ENCODE measurements around the gene KLHL6. TPM values are rescaled to one million over a fixed set of nuclear protein-coding genes. Genes with fewer than 3 reads are reported as not detected.
A peak's percentile ranks its signal among the peaks of the same experiment; 100 is the strongest.
"Not testable (repeated sequence)": the region's sequence is repeated elsewhere in the genome, so short reads cannot be mapped to it uniquely, and the experiment has no call there.

The KLHL6 gene
- total and polyA plus RNA-seq, 5 donors, result 1.1 to 1.7 (median 1.5) TPM

DNA sequence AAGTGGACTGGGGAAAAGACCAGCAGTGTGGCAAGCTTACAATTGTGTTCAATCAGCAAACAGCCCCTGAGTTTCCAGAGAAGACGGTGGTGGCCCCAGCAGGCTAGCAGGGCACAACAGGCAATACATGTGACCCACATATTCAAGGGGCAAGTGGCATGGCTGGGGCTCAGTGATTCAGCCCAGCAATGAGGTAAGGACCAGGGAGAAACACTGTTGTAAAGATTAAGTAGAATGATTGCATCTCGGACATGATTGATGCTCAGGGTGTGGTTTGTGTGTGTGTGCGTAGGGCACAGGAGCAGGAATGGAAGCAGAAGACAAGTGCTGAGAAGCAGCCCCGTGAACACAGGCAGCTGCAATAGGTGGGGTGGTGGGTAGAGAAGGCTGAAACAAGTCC, 37.9 kb downstream of the KLHL6 start:
- WGBS, result 91% methylated on average over 4 of the region's 4 CpGs

DNA sequence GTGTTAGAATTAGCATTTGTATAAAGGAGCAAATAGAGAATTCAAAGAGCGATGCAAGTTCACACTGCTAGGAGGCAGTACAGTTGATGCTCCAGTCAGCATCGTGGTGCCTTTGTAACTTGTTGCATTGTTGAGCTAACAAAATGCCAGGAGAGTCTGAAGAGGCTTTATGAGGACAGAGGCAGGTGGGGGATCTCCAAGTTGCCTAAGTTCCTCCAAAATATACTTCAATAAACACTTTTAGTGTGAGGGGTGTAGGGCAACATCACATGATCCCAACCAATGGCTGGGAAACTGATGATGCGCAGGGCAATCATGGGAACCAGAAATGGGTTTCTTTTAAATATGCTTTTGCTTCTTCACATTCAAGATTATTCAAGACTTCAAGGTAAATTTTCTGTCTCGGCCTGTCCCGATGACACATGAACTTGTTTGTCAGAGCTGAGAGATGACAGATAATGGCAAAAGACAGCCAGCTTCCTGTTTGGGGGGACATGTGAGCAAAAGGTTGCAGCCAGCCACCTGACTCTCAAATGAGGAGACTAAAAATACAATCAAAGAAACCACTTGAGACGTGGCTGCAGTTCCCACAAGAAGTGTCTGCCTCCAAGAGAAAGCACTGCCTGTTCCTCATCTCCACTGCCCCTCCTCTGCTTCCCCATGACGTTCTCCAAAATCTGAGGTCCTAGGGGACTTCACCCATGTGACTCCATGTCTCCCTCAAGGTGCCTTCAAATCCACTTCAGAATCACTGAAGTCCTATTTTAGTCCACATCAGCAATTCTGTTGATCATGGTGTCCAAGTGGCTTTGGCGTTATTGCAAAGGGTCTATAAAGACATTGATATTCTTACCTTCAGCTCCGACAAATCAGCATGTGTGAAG, 39.3 kb downstream of the KLHL6 start:
- H3K4me3 ChIP-seq (ENCODE audit: low read length), result no peak overlapping the region
- no peaks in the 10 kb centered on the region for H3K9me3 ChIP-seq (ENCODE audit: control insufficient read depth, low read length)
- intact Hi-C loops (cut with DNase I), result no loop called here
- H3K27ac ChIP-seq (ENCODE audit: low read length), result no peak overlapping the region
- ATAC-seq (peak; percentile 26 to 43), DNase-seq (no peak)
- no peaks in the 10 kb centered on the region for H3K27me3 ChIP-seq (ENCODE audit: control insufficient read depth, insufficient read depth)
- WGBS, result 63% methylated on average over 9 of the region's 9 CpGs
- peaks cover 2% of the 10 kb centered on the region for H3K4me1 ChIP-seq (ENCODE audit: control insufficient read depth, insufficient read depth, low read length)

More for the DNA sequence above, 37.9 kb downstream of the KLHL6 start:
- ATAC-seq, result no peak
- DNase-seq, result no peak
- H3K4me1 ChIP-seq (ENCODE audit: control insufficient read depth, insufficient read depth, low read length), result peaks cover 2% of the 10 kb centered on the region
- no peaks in the 10 kb centered on the region for H3K9me3 ChIP-seq (ENCODE audit: control insufficient read depth, low read length)
- no peaks in the 10 kb centered on the region for H3K27me3 ChIP-seq (ENCODE audit: control insufficient read depth, insufficient read depth)
- no peak overlapping the region for H3K4me3 ChIP-seq (ENCODE audit: low read length)
- intact Hi-C loops (cut with DNase I), result no loop called here
- no peak overlapping the region for H3K27ac ChIP-seq (ENCODE audit: low read length)

DNA sequence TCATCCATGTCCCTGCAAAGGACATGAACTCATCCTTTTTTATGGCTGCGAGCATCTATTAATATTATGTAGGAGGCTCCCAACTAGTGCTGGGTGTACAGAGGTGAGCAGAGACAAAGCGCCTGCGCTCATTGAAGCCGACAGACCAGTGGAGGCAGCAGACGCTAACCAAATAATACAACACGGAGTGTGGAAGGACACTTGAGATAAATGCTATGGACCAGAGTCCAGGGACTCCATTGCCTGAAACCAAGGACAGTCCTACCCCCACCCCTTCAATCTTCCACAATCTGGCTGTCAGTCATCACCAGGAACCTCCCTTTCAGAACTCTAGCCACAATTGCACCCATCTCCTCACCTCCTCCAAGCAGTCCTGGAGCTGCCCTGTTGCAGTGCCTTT, 41.5 kb downstream of the KLHL6 start:
- no peak for ATAC-seq
- WGBS, result 88% methylated on average over 6 of the region's 6 CpGs

DNA sequence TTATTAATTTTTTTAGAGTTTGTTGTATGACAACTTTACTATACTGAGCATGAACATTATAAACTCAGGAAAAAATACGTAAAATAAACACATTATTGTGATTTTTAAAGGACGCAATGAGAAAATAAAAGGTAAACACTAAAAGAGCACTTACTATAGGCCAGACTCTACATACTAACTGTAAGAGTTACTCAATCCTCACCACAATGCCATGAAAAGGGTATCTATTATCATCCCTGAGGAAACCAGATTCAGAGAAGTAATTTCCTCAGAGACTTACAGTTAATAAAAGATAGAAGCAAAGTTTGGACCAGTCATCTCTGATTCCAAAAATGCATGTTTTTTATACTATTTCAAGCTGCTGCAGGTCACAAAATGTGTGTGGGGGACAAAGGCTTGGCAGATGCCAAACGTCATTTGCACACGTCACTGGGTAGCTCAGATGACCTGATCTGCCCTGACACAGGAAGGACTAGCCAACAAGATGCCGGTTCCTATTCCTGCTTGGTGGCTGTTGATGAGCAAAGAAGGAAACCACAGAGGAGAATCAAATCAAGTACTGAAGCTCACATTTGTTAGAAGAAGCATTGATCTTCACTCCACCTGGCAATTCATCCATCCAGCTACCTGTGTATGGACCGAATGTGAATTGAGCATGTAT, 42.3 kb downstream of the KLHL6 start:
- no peak for ATAC-seq
- H3K4me1 ChIP-seq (ENCODE audit: control insufficient read depth, insufficient read depth, low read length), result peaks cover 2% of the 10 kb centered on the region
- H3K4me3 ChIP-seq (ENCODE audit: low read length), result no peak overlapping the region
- no peak for DNase-seq
- no peak overlapping the region for H3K27ac ChIP-seq (ENCODE audit: low read length)
- intact Hi-C loops (cut with DNase I), result no loop called here
- H3K9me3 ChIP-seq (ENCODE audit: control insufficient read depth, low read length), result no peaks in the 10 kb centered on the region
- H3K27me3 ChIP-seq (ENCODE audit: control insufficient read depth, insufficient read depth), result no peaks in the 10 kb centered on the region
- WGBS, result 68% methylated on average over 6 of the region's 6 CpGs

More for the DNA sequence above, 41.5 kb downstream of the KLHL6 start:
- no peak overlapping the region for H3K27ac ChIP-seq (ENCODE audit: low read length)
- H3K4me3 ChIP-seq (ENCODE audit: low read length), result no peak overlapping the region
- intact Hi-C loops (cut with DNase I), result no loop called here
- H3K9me3 ChIP-seq (ENCODE audit: control insufficient read depth, low read length), result no peaks in the 10 kb centered on the region
- no peak for DNase-seq
- peaks cover 2% of the 10 kb centered on the region for H3K4me1 ChIP-seq (ENCODE audit: control insufficient read depth, insufficient read depth, low read length)
- H3K27me3 ChIP-seq (ENCODE audit: control insufficient read depth, insufficient read depth), result no peaks in the 10 kb centered on the region

DNA sequence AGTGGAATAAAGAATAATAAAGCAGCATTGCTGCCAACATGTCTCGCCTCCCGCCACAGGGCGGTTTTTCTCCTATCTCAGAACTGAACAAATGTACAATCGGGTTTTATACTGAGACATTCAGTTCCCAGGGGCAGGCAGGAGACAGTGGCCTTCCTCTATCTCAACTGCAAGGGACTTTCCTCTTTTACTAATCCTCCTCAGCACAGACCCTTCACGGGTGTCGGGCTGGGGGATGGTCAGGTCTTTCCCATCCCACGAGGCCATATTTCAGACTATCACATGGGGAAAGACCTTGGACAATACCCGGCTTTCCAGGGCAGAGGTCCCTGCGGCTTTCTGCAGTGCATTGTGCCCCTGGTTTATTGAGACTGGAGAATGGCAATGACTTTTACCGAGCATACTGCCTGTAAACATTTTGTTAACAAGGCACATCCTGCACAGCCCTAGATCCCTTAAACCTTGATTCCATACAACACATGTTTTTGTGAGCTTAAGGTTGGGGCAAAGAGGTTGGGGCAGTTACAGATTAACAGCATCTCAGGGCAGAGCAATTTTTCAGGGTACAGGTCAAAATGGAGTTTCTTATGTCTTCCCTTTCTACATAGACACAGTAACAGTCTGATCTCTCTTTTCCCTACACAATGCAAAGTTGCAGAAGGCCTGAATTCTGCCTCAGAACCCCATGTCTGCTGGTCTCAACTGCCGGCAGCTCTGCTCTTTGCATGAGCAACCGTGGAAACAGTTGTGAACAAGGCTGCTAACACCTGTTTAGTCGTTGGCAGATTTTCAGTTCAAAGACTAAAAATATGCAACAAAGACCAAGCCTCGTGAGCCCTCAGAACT, 44.0 kb downstream of the KLHL6 start:
- H3K27ac ChIP-seq (ENCODE audit: low read length); H3K4me1 ChIP-seq (ENCODE audit: control insufficient read depth, insufficient read depth, low read length); ATAC-seq; H3K9me3 ChIP-seq (ENCODE audit: control insufficient read depth, low read length); H3K4me3 ChIP-seq (ENCODE audit: low read length); intact Hi-C loops (cut with DNase I); DNase-seq; H3K27me3 ChIP-seq (ENCODE audit: control insufficient read depth, insufficient read depth): not testable (repeated sequence)
- WGBS, result 42% methylated on average over 14 of the region's 14 CpGs

DNA sequence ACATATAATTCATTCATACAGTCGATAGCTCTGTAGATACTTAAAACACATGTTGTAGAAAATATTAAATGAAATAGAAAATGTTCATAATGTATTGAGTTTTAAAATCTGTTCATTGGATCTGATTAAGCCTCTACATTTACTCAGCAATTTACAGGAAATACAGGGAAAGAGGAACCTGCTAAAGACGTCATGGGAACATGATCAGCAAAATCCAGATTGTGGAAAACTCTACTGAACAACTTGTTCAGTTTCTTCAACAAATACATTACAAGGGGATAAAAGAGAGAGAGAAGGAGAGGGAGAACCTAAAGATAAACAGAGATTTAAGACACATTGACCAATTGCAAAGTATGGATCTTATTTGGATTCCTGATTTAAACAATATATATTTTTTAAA, 46.7 kb downstream of the KLHL6 start:
- Histone ChIP-seq H3K27ac (ENCODE audit: low read length) (no peak overlapping the region), H3K27me3 (ENCODE audit: control insufficient read depth, insufficient read depth) (no peaks in the 10 kb centered on the region), H3K4me3 (ENCODE audit: low read length) (no peak overlapping the region), H3K9me3 (ENCODE audit: control insufficient read depth, low read length) (no peaks in the 10 kb centered on the region), H3K4me1 (ENCODE audit: control insufficient read depth, insufficient read depth, low read length) (peaks cover 2% of the 10 kb centered on the region)
- intact Hi-C loops (cut with DNase I), result loop anchor here in 1 of 4 donors (10.0 kb wide), 1 partner anchor 256 kb away; no protein-coding TSS in a partner anchor
- no peak for DNase-seq
- 74% methylated on average over 2 of the region's 2 CpGs for WGBS
- ATAC-seq, result no peak

DNA sequence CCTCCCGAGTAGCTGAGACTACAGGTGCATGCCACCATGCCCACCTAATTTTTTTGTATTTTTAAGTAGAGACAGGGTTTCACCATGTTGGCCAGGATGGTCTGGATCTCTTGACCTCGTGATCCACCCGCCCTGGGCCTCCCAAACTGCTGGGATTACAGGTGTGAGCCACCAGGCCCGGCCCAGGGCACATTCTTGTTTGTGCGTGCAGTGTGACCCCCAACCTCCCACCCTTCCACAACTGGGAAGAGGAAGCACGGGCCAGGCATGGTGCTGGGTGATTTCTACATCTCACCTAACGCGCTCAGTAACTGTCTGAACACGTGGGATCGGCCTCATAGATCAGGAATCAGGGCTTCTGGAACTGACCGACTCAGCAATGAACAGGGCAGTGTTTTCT, 48.0 kb downstream of the KLHL6 start:
- ATAC-seq, result no peak
- DNase-seq, result no peak
- intact Hi-C loops (cut with DNase I), result loop anchor here in 1 of 4 donors (10.0 kb wide), 1 partner anchor 257 kb away; no protein-coding TSS in a partner anchor
- H3K9me3 ChIP-seq (ENCODE audit: control insufficient read depth, low read length), result no peaks in the 10 kb centered on the region
- no peaks in the 10 kb centered on the region for H3K27me3 ChIP-seq (ENCODE audit: control insufficient read depth, insufficient read depth)
- 94% methylated on average over 11 of the region's 11 CpGs for WGBS
- H3K4me3 ChIP-seq (ENCODE audit: low read length), result no peak overlapping the region
- H3K27ac ChIP-seq (ENCODE audit: low read length), result no peak overlapping the region
- no peaks in the 10 kb centered on the region for H3K4me1 ChIP-seq (ENCODE audit: control insufficient read depth, insufficient read depth, low read length)

DNA sequence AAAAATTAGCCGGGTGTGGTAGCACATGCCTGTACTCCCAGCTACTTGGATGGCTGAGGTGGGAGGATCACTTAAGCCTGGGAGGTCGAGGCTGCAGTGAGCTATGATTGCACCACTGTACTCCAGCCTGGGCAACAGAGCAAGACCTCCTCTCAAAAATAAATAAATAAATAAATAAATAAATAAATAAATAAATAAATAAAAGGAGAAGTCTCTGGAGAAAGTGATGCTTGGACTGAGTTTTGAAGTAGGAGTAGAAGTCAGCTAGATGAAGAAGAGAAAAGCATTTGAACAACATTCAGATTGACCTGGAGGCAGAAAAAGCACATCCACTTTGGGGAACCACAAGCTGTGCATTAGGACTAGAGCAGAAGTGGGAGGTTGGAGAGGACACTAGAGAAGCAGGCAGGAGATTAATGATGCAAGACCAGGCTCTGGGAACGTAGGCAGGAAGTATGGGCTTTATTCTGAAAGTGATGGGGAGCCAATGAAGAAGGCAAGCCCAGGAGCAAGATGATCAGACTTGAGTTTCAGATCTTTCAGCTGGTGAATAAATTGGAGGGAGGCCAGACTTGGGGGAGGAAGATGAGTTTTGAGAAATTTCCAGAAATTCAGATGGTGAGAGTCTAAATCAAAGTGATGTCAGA, 48.7 kb downstream of the KLHL6 start:
- Histone ChIP-seq H3K9me3 (ENCODE audit: control insufficient read depth, low read length) (no peaks in the 10 kb centered on the region), H3K27ac (ENCODE audit: low read length) (no peak overlapping the region), H3K27me3 (ENCODE audit: control insufficient read depth, insufficient read depth) (no peaks in the 10 kb centered on the region), H3K4me3 (ENCODE audit: low read length) (no peak overlapping the region), H3K4me1 (ENCODE audit: control insufficient read depth, insufficient read depth, low read length) (no peaks in the 10 kb centered on the region)
- WGBS, result 82% methylated on average over 3 of the region's 3 CpGs
- ATAC-seq (peak in 1 of 2 donors; percentile 49), DNase-seq (no peak)
- intact Hi-C loops (cut with DNase I), result loop anchor here in 1 of 4 donors (10.0 kb wide), 1 partner anchor 258 kb away; no protein-coding TSS in a partner anchor

DNA sequence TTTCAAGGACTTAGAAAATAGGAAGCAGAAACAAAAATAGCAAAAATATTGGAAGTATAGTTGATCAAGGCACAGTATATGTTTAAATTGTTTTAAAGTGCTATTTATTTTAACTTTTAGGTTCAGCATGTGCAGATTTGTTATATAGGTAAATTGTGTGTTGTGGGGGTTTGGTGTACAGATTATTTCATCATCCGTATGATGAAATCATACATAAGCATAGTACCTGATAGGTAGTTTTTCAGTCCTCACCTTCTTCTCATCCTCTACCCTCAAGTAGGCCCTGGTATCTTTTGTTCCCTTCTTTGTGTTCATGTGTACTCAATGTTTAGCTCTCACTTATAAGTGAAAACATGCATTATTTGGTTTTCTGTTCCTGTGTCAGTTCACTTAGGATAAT, 50.9 kb downstream of the KLHL6 start:
- ATAC-seq, result no peak
- no peak for DNase-seq
- 96% methylated on average over 1 of the region's 1 CpG for WGBS
- intact Hi-C loops (cut with DNase I), result loop anchor here in 2 of 4 donors (5.0 to 10.0 kb wide), 2 partner anchors 260 to 263 kb away; no protein-coding TSS in a partner anchor
- Histone ChIP-seq H3K4me3 (ENCODE audit: low read length) (no peak overlapping the region), H3K4me1 (ENCODE audit: control insufficient read depth, insufficient read depth, low read length) (no peaks in the 10 kb centered on the region), H3K27me3 (ENCODE audit: control insufficient read depth, insufficient read depth) (no peaks in the 10 kb centered on the region), H3K9me3 (ENCODE audit: control insufficient read depth, low read length) (no peaks in the 10 kb centered on the region), H3K27ac (ENCODE audit: low read length) (no peak overlapping the region)

DNA sequence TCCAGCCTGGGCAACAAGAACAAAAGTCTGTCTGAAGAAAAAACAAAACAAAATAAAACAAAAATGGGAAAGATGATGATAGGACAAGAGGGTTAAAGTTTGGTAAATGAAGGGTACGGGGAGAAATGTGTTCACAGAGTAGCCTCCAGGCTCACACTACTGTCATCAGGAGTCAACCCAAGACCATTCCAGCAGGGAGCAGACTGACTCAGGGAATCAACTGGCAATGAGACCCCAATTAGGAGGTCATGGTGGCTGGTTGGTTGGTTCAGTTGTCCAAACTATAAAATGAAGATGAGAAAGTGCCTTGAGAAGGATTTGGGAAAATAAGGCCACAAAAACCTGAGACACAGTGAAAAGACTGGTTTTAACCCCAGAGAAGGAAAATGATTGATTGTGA, 51.8 kb downstream of the KLHL6 start:
- ATAC-seq (no peak), DNase-seq (no peak)
- intact Hi-C loops (cut with DNase I), result loop anchor here (2.0 to 10.0 kb wide), 3 partner anchors 261 to 264 kb away; no protein-coding TSS in a partner anchor
- Histone ChIP-seq H3K27me3 (ENCODE audit: control insufficient read depth, insufficient read depth) (no peaks in the 10 kb centered on the region), H3K4me3 (ENCODE audit: low read length) (no peak overlapping the region), H3K4me1 (ENCODE audit: control insufficient read depth, insufficient read depth, low read length) (no peaks in the 10 kb centered on the region), H3K27ac (ENCODE audit: low read length) (no peak overlapping the region), H3K9me3 (ENCODE audit: control insufficient read depth, low read length) (no peaks in the 10 kb centered on the region)
- WGBS, result 76% methylated on average over 1 of the region's 1 CpG

Data from right cardiac atrium (tissue), 5 donors.